HG03064 (cell line): Measurements from ENCODE around the gene ZNF316.

Source experiments
- ATAC-seq: cut with Tn5 transposase; IDR thresholded peaks from one replicate; pipeline ENCODE4 v1.9.1; 2021; ENCODE audit warnings: low read depth; ENCODE audit not compliant: unreplicated experiment

ZNF316 gene

GRCh38 chr7:6675807-6676405 is 38.8 kb downstream of the ZNF316 start:
- no peak for ATAC-seq

DNA sequence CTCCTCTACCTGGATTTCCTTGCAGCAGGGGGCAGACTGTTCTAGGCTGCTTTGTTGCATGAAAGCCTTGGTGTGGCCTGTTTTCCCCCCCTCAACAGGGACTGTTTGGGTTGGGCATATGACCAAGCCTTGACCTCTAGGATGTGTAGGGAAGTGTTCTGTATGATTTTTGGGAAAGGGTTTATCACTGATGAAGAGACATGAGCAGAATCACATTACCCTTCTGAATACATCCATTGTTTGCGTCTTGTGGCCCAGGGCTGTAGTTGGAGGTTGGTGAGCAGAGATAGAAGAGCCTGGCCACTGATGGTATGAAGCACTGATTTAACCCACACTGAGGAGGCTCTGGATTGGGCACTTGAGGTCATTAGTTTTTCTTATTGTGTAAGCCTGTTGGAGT is 43.0 kb downstream of the ZNF316 start:
- no peak for ATAC-seq

DNA sequence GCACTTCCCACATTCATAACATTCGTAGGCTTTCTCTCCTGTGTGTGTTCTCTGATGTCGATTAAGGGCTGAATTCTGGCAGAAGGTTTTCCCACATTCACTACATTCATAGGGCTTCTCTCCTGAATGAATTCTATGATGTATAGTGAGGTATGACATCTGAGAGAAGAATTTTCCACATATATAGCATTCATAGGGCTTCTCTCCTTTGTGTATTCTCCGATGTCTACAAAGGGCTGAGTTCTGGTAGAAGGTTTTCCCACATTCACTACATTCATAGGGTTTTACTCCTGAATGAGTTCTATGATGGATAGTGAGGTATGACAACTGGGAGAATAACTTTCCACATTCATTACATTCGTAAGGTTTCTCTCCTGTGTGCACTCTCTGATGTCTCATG is 54.0 kb downstream of the ZNF316 start:
- no peak for ATAC-seq

GRCh38 chr7:6691609-6692106 is 54.5 kb downstream of the ZNF316 start:
- no peak for ATAC-seq

DNA sequence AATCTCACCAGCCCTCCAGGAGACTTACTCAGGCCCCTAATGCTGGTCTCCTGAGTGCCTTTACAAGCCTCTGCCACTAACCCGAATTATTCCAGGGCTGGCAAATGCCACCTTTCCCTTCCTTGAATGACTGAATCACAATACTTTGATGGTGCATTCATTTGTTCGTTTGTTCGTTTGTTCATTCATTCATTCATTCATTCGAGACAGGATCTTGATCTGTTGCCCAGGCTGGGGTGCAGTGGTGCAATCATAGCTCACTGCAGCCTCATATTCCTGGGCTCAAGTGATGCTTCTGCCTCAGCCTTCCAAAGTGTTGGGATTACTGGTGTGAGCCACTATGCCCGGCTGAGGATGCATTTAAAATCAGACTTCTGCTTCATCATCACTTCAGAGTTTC is 63.7 kb downstream of the ZNF316 start:
- no peak for ATAC-seq

DNA sequence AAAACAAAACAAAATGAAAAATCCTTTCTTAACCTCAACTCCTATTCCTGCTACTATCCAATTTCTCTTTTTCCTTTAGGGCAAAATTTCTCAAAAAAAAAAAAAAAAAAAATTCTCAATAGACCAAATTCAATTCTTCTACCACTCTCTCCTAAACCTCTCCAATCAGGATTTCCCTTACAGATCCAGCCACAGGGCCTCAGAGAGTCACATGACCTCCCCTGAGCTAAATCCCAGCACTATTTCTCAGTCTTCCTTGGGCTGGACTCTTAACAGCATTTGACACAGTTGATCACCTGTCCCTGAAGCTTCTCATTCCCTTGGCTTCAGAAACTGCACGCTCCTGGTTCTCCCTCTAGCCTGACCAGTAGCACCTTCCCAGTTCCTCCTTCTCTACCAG is 64.7 kb downstream of the ZNF316 start:
- ATAC-seq, result no peak
